Activated naive CD8-positive, alpha-beta T cell treated with anti-CD3 and anti-CD28 coated beads, Interleukin-2, amount 50 U/mL, for 24 hours (primary cell): ENCODE results near the gene HMG20A.

Experiments
- ATAC-seq: fragments of 150-1000 bp; cut with Tn5 transposase; one replicate; pipeline ENCODE4 v1.10.0; 2021
- DNase-seq: peaks from one replicate; pipeline ENCODE4 v3.0.0; 2021
- H3K27ac Mint-ChIP-seq: one replicate; pipeline ENCODE4 v1.8.0; 2021; ENCODE audit warnings: mild to moderate bottlenecking, mixed read lengths
- H3K27me3 Mint-ChIP-seq: one replicate; pipeline ENCODE4 v1.8.0; 2021; ENCODE audit warnings: mixed read lengths
- H3K36me3 Mint-ChIP-seq: one replicate; pipeline ENCODE4 v1.8.0; 2021; ENCODE audit warnings: low read depth, mixed read lengths
- H3K4me1 Mint-ChIP-seq: one replicate; pipeline ENCODE4 v1.8.0; 2021; ENCODE audit warnings: mixed read lengths
- H3K4me3 Mint-ChIP-seq: one replicate; pipeline ENCODE4 v1.8.0; 2021; ENCODE audit warnings: mild to moderate bottlenecking, moderate library complexity, mixed read lengths
- H3K9me3 Mint-ChIP-seq: one replicate; pipeline ENCODE4 v1.8.0; 2021; ENCODE audit warnings: mixed read lengths

HMG20A gene

DNA sequence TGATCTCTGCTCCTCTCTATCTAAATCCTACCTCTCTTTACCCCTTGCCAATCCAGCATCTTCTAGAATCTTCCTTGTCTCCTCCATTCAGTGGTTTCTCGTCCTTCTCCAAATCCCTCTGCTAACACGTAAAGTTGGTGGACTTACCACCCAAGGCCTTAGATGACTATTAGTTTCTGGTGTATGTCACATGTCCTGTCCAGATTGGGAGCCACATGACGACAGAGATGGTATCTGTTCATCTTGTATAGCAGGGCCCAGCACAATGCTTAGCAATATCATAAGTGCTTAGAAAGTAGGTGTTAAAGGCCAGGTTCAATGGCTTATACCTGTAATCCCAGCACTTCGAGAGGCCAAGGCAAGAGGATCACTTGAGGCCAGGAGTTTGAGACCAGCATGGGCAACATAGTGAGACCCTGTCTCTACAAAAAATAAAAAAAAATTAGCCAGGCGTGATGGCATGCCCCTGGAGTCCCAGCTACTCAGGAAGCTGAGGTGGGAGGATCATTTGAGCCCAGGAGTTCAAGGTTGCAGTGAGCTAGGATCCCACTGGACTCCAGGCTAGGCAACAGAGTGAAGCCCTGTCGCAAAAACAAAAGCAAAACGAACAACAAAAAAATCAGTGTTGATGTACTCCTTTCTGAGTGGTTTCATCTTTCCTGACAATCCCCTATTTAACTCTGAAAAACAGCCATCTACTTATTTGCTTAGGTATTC lies 81.8 kb downstream of the HMG20A start:
- DNase-seq = no peak
- ATAC-seq = no peak
- Mint-ChIP-seq H3K36me3 (no peaks in the 10 kb centered on the region), H3K27ac (no peak overlapping the region), H3K4me1 (peaks cover 3% of the 10 kb centered on the region), H3K9me3 (no peaks in the 10 kb centered on the region), H3K4me3 (no peak overlapping the region), H3K27me3 (no peaks in the 10 kb centered on the region)

DNA sequence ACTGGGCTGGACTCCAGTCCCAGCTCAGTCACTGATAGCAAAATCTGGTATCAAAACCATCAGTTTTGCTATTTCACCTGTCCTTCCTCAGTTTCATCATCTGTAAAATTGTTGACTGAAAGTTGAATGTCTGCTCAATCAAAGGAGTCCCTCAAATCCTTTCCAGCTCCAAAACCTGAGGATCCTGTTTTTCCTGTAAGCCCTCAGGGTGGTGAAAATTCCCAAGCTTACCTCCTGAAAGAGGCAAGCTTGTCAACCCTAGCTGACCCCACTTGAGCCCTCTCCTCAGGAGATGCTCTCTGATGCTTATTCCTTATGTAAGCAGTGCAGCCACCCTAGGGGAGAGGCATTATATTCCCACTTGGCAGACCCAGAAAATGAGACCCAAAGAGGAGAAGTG lies 82.6 kb downstream of the HMG20A start:
- Mint-ChIP-seq H3K4me1 (peaks cover 5% of the 10 kb centered on the region), H3K36me3 (no peaks in the 10 kb centered on the region), H3K27me3 (no peaks in the 10 kb centered on the region), H3K27ac (no peak overlapping the region), H3K9me3 (no peaks in the 10 kb centered on the region), H3K4me3 (no peak overlapping the region)
- ATAC-seq (no peak), DNase-seq (no peak)

DNA sequence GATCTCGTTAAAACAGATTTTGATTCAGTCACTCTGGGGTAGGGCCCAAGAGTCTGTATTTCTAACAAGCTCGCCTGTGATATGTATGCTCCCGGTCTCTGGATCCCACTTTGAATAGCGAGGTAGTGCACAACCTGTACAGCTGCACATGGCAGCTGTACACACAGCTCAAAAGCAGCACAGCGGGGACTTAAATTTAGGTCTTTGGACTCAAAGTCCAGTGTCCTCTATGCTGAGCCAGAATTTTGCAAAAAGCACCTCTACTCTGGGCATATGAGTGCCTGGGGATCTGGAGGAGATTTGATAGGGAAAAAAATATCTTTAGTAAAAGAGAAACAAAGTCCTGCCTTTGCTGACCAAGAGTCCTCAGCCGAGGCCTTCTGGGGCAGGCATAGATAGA lies 83.1 kb downstream of the HMG20A start:
- peaks cover 11% of the 10 kb centered on the region for H3K4me1 Mint-ChIP-seq
- H3K36me3 Mint-ChIP-seq = no peaks in the 10 kb centered on the region
- H3K4me3 Mint-ChIP-seq = no peak overlapping the region
- H3K9me3 Mint-ChIP-seq = no peaks in the 10 kb centered on the region
- ATAC-seq (no peak), DNase-seq (no peak)
- no peak overlapping the region for H3K27ac Mint-ChIP-seq
- H3K27me3 Mint-ChIP-seq = no peaks in the 10 kb centered on the region

- H3K36me3 Mint-ChIP-seq = no peaks in the 10 kb centered on the region
- H3K4me3 Mint-ChIP-seq = no peak overlapping the region
- H3K27me3 Mint-ChIP-seq = no peaks in the 10 kb centered on the region
- no peak for DNase-seq
- H3K27ac Mint-ChIP-seq = no peak overlapping the region
- no peaks in the 10 kb centered on the region for H3K9me3 Mint-ChIP-seq
- no peak for ATAC-seq
- peaks cover 15% of the 10 kb centered on the region for H3K4me1 Mint-ChIP-seq
These were observed 83.6 kb downstream of the HMG20A start for GRCh38 chr15:77504306-77504705.

DNA sequence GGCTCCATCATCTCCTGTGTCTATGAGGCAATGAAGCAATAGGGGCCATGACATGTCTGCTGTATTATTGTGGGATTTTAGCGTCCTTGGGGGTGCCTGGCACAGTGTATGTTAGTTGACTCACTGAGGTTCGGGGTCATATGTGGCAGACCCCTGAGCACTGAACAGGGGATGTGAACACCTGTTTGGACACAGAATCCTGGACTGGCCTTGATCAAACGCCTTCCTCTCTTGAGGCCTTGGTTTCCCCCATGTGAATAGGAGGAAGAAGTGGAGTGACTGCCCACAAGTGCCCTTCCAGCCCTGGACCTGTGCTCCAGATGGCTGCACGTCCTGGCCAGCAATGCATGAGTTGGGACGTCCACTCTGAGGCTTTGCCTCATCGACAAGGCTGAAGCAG lies 84.2 kb downstream of the HMG20A start:
- Mint-ChIP-seq H3K27ac (no peak overlapping the region), H3K4me1 (peaks cover 15% of the 10 kb centered on the region), H3K9me3 (no peaks in the 10 kb centered on the region), H3K4me3 (no peak overlapping the region), H3K27me3 (no peaks in the 10 kb centered on the region), H3K36me3 (no peaks in the 10 kb centered on the region)
- DNase-seq (no peak), ATAC-seq (no peak)

- H3K4me1 Mint-ChIP-seq = peaks cover 15% of the 10 kb centered on the region
These were observed 84.9 kb downstream of the HMG20A start for GRCh38 chr15:77505556-77505955.

DNA sequence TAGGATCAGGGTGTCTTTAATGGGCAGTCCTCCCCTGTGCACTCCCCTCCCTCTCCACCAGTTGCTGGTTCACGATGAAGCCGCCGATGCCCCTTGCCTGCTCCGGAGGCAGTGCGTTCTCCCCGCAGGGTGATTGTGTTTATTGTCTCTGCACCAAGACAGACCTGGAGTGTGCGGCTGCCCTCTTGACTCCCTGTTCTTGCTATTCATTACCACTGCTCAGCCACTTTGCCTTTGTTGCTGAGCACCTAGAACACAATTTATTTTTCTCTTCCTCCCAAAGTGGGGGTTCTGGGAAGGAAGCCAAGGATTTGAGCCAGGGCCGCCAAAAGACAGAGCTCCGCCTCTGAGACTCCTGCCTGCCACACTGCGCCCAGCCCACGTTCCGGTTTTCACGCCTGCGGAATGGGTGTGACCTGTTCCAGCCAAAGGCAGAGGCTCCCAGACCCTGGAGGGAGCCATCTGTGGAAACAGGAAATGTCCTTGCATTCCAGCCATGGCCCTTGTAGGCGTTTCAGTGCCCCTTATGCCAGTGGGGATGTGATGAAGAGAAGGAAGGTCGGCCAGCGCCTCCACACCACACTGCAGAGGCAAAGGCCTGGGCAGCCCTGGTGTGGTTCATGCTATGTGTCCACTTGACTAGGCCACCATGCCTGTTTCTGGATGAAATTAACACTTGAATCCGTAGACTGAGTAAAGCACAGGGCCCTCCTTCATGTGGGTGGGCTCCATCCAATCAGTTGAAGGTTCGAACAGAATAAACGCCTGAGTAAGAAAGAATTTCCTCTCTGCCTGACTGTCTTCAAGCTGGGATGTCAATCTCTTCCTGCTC lies 85.8 kb downstream of the HMG20A start:
- ATAC-seq = no peak
- H3K4me3 Mint-ChIP-seq = no peak overlapping the region
- H3K36me3 Mint-ChIP-seq = no peaks in the 10 kb centered on the region
- H3K27ac Mint-ChIP-seq = no peak overlapping the region
- no peaks in the 10 kb centered on the region for H3K27me3 Mint-ChIP-seq
- no peaks in the 10 kb centered on the region for H3K9me3 Mint-ChIP-seq
- peaks cover 15% of the 10 kb centered on the region for H3K4me1 Mint-ChIP-seq
- no peak for DNase-seq

More at GRCh38 chr15:77505556-77505955, 84.9 kb downstream of the HMG20A start:
- Mint-ChIP-seq H3K36me3 (no peaks in the 10 kb centered on the region), H3K27me3 (no peaks in the 10 kb centered on the region), H3K27ac (no peak overlapping the region), H3K4me3 (no peak overlapping the region), H3K9me3 (no peaks in the 10 kb centered on the region)
- DNase-seq (no peak), ATAC-seq (no peak)

- Mint-ChIP-seq H3K9me3 (no peaks in the 10 kb centered on the region), H3K27ac (no peak overlapping the region), H3K4me1 (peaks cover 15% of the 10 kb centered on the region), H3K36me3 (no peaks in the 10 kb centered on the region), H3K27me3 (no peaks in the 10 kb centered on the region), H3K4me3 (no peak overlapping the region)
- DNase-seq (no peak), ATAC-seq (no peak)
These were observed 86.6 kb downstream of the HMG20A start for GRCh38 chr15:77507143-77507897.

DNA sequence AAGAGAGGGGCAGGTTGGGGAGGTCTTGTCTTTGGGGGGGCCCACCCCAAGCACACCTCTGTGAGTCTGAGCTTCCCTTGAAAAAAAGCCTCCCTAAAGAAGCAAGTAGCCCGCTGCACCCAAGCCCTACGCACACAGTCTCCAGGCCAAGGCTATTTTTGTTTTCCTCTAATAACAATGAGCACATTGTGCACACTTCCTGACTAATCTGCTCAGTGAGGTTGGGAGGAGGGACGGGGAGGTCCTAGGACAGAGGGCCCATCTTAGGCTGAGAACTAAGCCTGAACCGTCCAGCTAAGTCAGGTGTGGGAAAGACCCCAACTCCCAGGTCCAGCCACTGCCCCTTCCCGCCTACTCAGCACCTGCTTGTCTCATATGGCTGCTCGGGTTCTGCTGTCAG lies 87.2 kb downstream of the HMG20A start:
- Mint-ChIP-seq H3K4me3 (no peak overlapping the region), H3K4me1 (peaks cover 15% of the 10 kb centered on the region), H3K27me3 (no peaks in the 10 kb centered on the region), H3K9me3 (no peaks in the 10 kb centered on the region), H3K27ac (no peak overlapping the region), H3K36me3 (no peaks in the 10 kb centered on the region)
- DNase-seq = no peak
- ATAC-seq = no peak

GRCh38 chr15:77508541-77509243 lies 88.0 kb downstream of the HMG20A start:
- Mint-ChIP-seq H3K4me3 (no peak overlapping the region), H3K27me3 (no peaks in the 10 kb centered on the region), H3K27ac (no peak overlapping the region), H3K4me1 (peaks cover 15% of the 10 kb centered on the region), H3K9me3 (no peaks in the 10 kb centered on the region), H3K36me3 (no peaks in the 10 kb centered on the region)
- ATAC-seq (no peak), DNase-seq (no peak)

GRCh38 chr15:77510066-77511057 lies 89.7 kb downstream of the HMG20A start:
- Mint-ChIP-seq H3K4me1 (peaks cover 15% of the 10 kb centered on the region), H3K4me3 (no peak overlapping the region), H3K27me3 (no peaks in the 10 kb centered on the region), H3K27ac (no peak overlapping the region), H3K9me3 (no peaks in the 10 kb centered on the region), H3K36me3 (no peaks in the 10 kb centered on the region)
- ATAC-seq (no peak), DNase-seq (no peak)

GRCh38 chr15:77511869-77512268 lies 91.2 kb downstream of the HMG20A start:
- Mint-ChIP-seq H3K27me3 (no peaks in the 10 kb centered on the region), H3K4me3 (no peak overlapping the region), H3K27ac (no peak overlapping the region), H3K36me3 (no peaks in the 10 kb centered on the region), H3K9me3 (no peaks in the 10 kb centered on the region), H3K4me1 (peaks cover 15% of the 10 kb centered on the region)
- DNase-seq (no peak), ATAC-seq (no peak)

- Mint-ChIP-seq H3K4me3 (no peak overlapping the region), H3K9me3 (no peaks in the 10 kb centered on the region), H3K27me3 (no peaks in the 10 kb centered on the region), H3K4me1 (peaks cover 10% of the 10 kb centered on the region), H3K27ac (no peak overlapping the region), H3K36me3 (no peaks in the 10 kb centered on the region)
- no peak for DNase-seq
- ATAC-seq = no peak
These were observed 92.5 kb downstream of the HMG20A start for GRCh38 chr15:77513226-77513625.
